ENCODE data around the gene TUBB2B. TPM values are rescaled to one million over a fixed set of nuclear protein-coding genes. Genes with fewer than 3 reads are reported as not detected.

TUBB2B gene
- total and polyA plus RNA-seq, 2 donors (not counting 1 experiment from before 2014, with no cell fraction given), result 3.8 to 5.2 TPM

- Histone ChIP-seq H4K20me1 (ENCODE audit: control insufficient read depth, extremely low read depth, insufficient read depth, low read length) (no peaks in the 10 kb centered on the region), H3K9ac (ENCODE audit: insufficient read depth, low read length) (no peak overlapping the region), H3K4me2 (ENCODE audit: extremely low read depth, insufficient read depth, low read length) (no peak overlapping the region), H3K79me2 (ENCODE audit: control insufficient read depth, insufficient read depth, low read length) (no peaks in the 10 kb centered on the region), H2AFZ (ENCODE audit: low read length) (no peak overlapping the region), H3K27ac (ENCODE audit: insufficient read depth, low read length) (no peak overlapping the region), H3K4me1 (ENCODE audit: control insufficient read depth, extremely low read depth, insufficient read depth, low read length) (no peaks in the 10 kb centered on the region), H3K4me3 (replicated peaks in 1 of 4; ENCODE audit: control extremely low read depth in 1 of 4, insufficient read depth in 1 of 4, low read depth in 3 of 4, low read length in 4 of 4) (no peak overlapping the region), H3K36me3 (ENCODE audit: control insufficient read depth, insufficient read depth, low read length) (no peaks in the 10 kb centered on the region), H3K9me3 (ENCODE audit: control insufficient read depth, insufficient read depth, low read depth, low read length) (no peaks in the 10 kb centered on the region), H3K27me3 (ENCODE audit: control insufficient read depth, insufficient read depth, low read length) (peaks cover 14% of the 10 kb centered on the region)
- DNase-seq (ENCODE audit: low read depth in 2 of 2), result no peak
- no peak for TF ChIP-seq EZH2 (IDR thresholded peaks at IDR 0.05; ENCODE audit: low read length, missing control alignments)
- TF ChIP-seq CTCF (conservative IDR thresholded peaks at IDR 0.05 in 1 of 2, IDR thresholded peaks at IDR 0.05 in 1 of 2; ENCODE audit: low read depth in 1 of 2, low read length in 2 of 2), result no peak
Observed at GRCh38 chr6:3253597-3253961, 26.1 kb upstream of the TUBB2B start.

GRCh38 chr6:3252861-3253596, 25.6 kb upstream of the TUBB2B start:
- Histone ChIP-seq H3K27ac (ENCODE audit: insufficient read depth, low read length) (no peak overlapping the region), H2AFZ (ENCODE audit: low read length) (no peak overlapping the region), H4K20me1 (ENCODE audit: control insufficient read depth, extremely low read depth, insufficient read depth, low read length) (no peaks in the 10 kb centered on the region), H3K9me3 (ENCODE audit: control insufficient read depth, insufficient read depth, low read depth, low read length) (no peaks in the 10 kb centered on the region), H3K4me1 (ENCODE audit: control insufficient read depth, extremely low read depth, insufficient read depth, low read length) (peaks cover 3% of the 10 kb centered on the region), H3K79me2 (ENCODE audit: control insufficient read depth, insufficient read depth, low read length) (no peaks in the 10 kb centered on the region), H3K4me2 (ENCODE audit: extremely low read depth, insufficient read depth, low read length) (no peak overlapping the region), H3K9ac (ENCODE audit: insufficient read depth, low read length) (no peak overlapping the region), H3K27me3 (ENCODE audit: control insufficient read depth, insufficient read depth, low read length) (peaks cover 14% of the 10 kb centered on the region), H3K4me3 (replicated peaks in 1 of 4; ENCODE audit: control extremely low read depth in 1 of 4, insufficient read depth in 1 of 4, low read depth in 3 of 4, low read length in 4 of 4) (no peak overlapping the region), H3K36me3 (ENCODE audit: control insufficient read depth, insufficient read depth, low read length) (no peaks in the 10 kb centered on the region)
- TF ChIP-seq EZH2 (IDR thresholded peaks at IDR 0.05; ENCODE audit: low read length, missing control alignments), result no peak
- no peak for DNase-seq (ENCODE audit: low read depth in 2 of 2)

GRCh38 chr6:3252369-3252768, 24.9 kb upstream of the TUBB2B start:
- TF ChIP-seq CTCF (conservative IDR thresholded peaks at IDR 0.05 in 1 of 2, IDR thresholded peaks at IDR 0.05 in 1 of 2; ENCODE audit: low read depth in 1 of 2, low read length in 2 of 2), result no peak
- no peak for TF ChIP-seq EZH2 (IDR thresholded peaks at IDR 0.05; ENCODE audit: low read length, missing control alignments)
- Histone ChIP-seq H3K4me1 (ENCODE audit: control insufficient read depth, extremely low read depth, insufficient read depth, low read length) (peaks cover 9% of the 10 kb centered on the region), H3K9me3 (ENCODE audit: control insufficient read depth, insufficient read depth, low read depth, low read length) (no peaks in the 10 kb centered on the region), H4K20me1 (ENCODE audit: control insufficient read depth, extremely low read depth, insufficient read depth, low read length) (no peaks in the 10 kb centered on the region), H3K36me3 (ENCODE audit: control insufficient read depth, insufficient read depth, low read length) (no peaks in the 10 kb centered on the region), H3K4me2 (ENCODE audit: extremely low read depth, insufficient read depth, low read length) (no peak overlapping the region), H3K9ac (ENCODE audit: insufficient read depth, low read length) (no peak overlapping the region), H3K79me2 (ENCODE audit: control insufficient read depth, insufficient read depth, low read length) (no peaks in the 10 kb centered on the region), H3K4me3 (replicated peaks in 1 of 4; ENCODE audit: control extremely low read depth in 1 of 4, insufficient read depth in 1 of 4, low read depth in 3 of 4, low read length in 4 of 4) (no peak overlapping the region), H2AFZ (ENCODE audit: low read length) (no peak overlapping the region), H3K27ac (ENCODE audit: insufficient read depth, low read length) (no peak overlapping the region), H3K27me3 (ENCODE audit: control insufficient read depth, insufficient read depth, low read length) (peaks cover 11% of the 10 kb centered on the region)
- no peak for DNase-seq (ENCODE audit: low read depth in 2 of 2)
